ENCODE measurements around the gene SULT6B1. TPM values are rescaled to one million over a fixed set of nuclear protein-coding genes. Genes with fewer than 3 reads are reported as not detected.

Gene SULT6B1
- total and polyA plus RNA-seq, 2 donors from 2014 or later, result not detected

DNA sequence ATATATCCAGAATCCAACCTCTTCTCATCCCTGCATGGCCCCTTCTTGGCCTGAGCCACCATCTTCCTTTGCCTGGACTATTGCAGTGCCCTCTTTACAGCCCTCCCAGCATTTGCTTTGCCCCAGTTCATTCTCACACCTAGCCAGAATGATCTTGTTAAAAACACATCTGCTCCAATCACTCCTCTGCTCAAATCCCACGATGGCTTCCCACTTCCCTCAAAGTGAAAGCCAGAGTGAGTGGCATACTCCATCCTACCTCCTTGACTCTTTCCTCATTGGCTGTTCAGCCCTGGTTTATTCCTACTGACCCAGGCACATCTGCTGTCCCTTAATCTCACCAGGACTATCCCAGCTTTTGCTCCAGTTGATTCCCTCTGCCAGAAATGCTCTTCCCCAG is 14.7 kb downstream of the SULT6B1 start:
- DNase-seq, result no peak
- Histone ChIP-seq H3K36me3 (ENCODE audit: control insufficient read depth in 2 of 3, insufficient read depth in 3 of 3, low read length in 3 of 3) (no peaks in the 10 kb centered on the region), H3K4me1 (ENCODE audit: control insufficient read depth in 2 of 3, insufficient read depth in 2 of 3, low read depth in 1 of 3, low read length in 3 of 3) (no peaks in the 10 kb centered on the region), H3K27ac (ENCODE audit: low read depth in 2 of 2, low read length in 2 of 2) (no peak overlapping the region), H3K4me3 (ENCODE audit: low read length in 3 of 3) (no peak overlapping the region), H3K27me3 (ENCODE audit: control insufficient read depth, insufficient read depth, low read length) (no peaks in the 10 kb centered on the region), H3K9ac (ENCODE audit: low read length in 3 of 3) (no peak overlapping the region), H3K9me3 (ENCODE audit: control insufficient read depth in 2 of 3, insufficient read depth in 1 of 3, low read length in 3 of 3) (no peaks in the 10 kb centered on the region)
- intact Hi-C loops (cut with DNase I), result no loop called here
- TF ChIP-seq, protein P1, sequence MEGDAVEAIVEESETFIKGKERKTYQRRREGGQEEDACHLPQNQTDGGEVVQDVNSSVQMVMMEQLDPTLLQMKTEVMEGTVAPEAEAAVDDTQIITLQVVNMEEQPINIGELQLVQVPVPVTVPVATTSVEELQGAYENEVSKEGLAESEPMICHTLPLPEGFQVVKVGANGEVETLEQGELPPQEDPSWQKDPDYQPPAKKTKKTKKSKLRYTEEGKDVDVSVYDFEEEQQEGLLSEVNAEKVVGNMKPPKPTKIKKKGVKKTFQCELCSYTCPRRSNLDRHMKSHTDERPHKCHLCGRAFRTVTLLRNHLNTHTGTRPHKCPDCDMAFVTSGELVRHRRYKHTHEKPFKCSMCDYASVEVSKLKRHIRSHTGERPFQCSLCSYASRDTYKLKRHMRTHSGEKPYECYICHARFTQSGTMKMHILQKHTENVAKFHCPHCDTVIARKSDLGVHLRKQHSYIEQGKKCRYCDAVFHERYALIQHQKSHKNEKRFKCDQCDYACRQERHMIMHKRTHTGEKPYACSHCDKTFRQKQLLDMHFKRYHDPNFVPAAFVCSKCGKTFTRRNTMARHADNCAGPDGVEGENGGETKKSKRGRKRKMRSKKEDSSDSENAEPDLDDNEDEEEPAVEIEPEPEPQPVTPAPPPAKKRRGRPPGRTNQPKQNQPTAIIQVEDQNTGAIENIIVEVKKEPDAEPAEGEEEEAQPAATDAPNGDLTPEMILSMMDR (IDR thresholded peaks at IDR 0.05; ENCODE audit: borderline replicate concordance, extremely low read depth, insufficient read depth), result no peak
- FAIRE-seq, result no peak

DNA sequence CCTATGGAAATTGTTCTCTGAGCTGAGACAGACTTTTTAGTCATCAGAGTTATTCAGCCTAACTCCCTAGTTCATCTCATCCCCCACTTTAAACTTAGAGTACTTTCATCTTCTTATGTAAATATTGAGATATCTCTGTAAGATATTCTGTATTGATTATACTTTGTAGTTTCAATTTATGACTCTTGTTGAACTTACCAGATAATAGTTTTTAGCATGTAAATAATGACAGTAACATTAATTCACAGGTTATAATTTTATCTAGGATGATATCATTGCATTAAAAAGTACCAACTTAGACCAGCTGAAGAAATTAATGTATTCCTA is 16.9 kb downstream of the SULT6B1 start:
- H3K9me3 ChIP-seq (ENCODE audit: control insufficient read depth in 2 of 3, insufficient read depth in 1 of 3, low read length in 3 of 3), result no peaks in the 10 kb centered on the region
- no peaks in the 10 kb centered on the region for H3K27me3 ChIP-seq (ENCODE audit: control insufficient read depth, insufficient read depth, low read length)
- H3K4me1 ChIP-seq (ENCODE audit: control insufficient read depth in 2 of 3, insufficient read depth in 2 of 3, low read depth in 1 of 3, low read length in 3 of 3), result no peaks in the 10 kb centered on the region
- no peak overlapping the region for H3K9ac ChIP-seq (ENCODE audit: low read length in 3 of 3)
- intact Hi-C loops (cut with DNase I), result no loop called here
- FAIRE-seq (no peak), DNase-seq (no peak)
- no peak overlapping the region for H3K27ac ChIP-seq (ENCODE audit: low read depth in 2 of 2, low read length in 2 of 2)
- H3K4me3 ChIP-seq (ENCODE audit: low read length in 3 of 3), result no peak overlapping the region
- TF ChIP-seq, protein P1 (IDR thresholded peaks at IDR 0.05; ENCODE audit: borderline replicate concordance, extremely low read depth, insufficient read depth), result no peak
- H3K36me3 ChIP-seq (ENCODE audit: control insufficient read depth in 2 of 3, insufficient read depth in 3 of 3, low read length in 3 of 3), result no peaks in the 10 kb centered on the region

DNA sequence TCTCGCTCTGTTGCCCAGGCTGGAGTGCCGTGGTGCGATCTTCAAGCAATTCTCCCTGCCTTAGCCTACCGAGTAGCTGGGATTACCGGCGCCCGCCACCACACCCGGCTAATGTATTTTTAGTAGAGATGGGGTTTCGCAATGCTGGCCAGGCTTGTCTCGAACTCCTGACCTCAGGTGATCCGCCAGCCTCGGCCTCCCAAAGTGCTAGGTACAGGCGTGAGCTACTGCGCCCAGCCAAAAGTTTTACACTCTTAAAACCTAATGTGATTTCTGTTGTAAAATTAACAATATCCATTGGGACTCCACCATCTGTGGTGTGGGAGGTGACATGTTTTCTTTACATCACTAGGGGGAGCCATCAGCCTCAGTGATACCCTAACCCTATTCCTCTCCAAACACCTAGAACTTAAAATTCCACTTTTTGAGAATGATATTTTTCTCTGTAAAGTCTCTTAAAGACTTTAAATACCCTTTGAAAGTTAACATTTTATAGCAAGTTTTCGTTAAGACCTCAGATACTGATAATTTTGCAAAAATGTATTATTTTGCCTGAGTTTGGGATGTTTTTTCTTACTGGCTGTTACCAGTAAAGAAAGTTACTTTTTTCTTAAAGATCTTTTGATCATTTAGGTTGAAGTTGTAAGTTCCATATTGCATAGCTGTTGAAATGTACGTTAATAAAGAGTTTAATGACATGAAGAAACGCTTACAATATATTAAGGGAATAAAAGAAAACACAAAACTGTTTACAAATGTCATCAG is 20.1 kb downstream of the SULT6B1 start:
- Histone ChIP-seq H3K27ac (ENCODE audit: low read depth in 2 of 2, low read length in 2 of 2) (no peak overlapping the region), H3K9me3 (ENCODE audit: control insufficient read depth in 2 of 3, insufficient read depth in 1 of 3, low read length in 3 of 3) (no peaks in the 10 kb centered on the region), H3K4me1 (ENCODE audit: control insufficient read depth in 2 of 3, insufficient read depth in 2 of 3, low read depth in 1 of 3, low read length in 3 of 3) (no peaks in the 10 kb centered on the region), H3K27me3 (ENCODE audit: control insufficient read depth, insufficient read depth, low read length) (no peaks in the 10 kb centered on the region), H3K36me3 (ENCODE audit: control insufficient read depth in 2 of 3, insufficient read depth in 3 of 3, low read length in 3 of 3) (no peaks in the 10 kb centered on the region), H3K9ac (ENCODE audit: low read length in 3 of 3) (no peak overlapping the region), H3K4me3 (ENCODE audit: low read length in 3 of 3) (no peak overlapping the region)
- DNase-seq (peak in 2 of 5 donors; percentile 41 to 43), FAIRE-seq (peak; percentile 44)
- intact Hi-C loops (cut with DNase I), result no loop called here
- TF ChIP-seq, protein P1 (IDR thresholded peaks at IDR 0.05; ENCODE audit: borderline replicate concordance, extremely low read depth, insufficient read depth), result peak; percentile 42
